Astrocyte (in vitro differentiated cells and primary cell): ENCODE results near the gene PPP1R7. TPM values are rescaled to one million over a fixed set of nuclear protein-coding genes. Genes with fewer than 3 reads are reported as not detected.

ENCODE experiments used
- DNase-seq: peaks from one replicate; pipeline ENCODE4 v3.0.0-alpha.2; 2010; ENCODE audit warnings: low read depth
- FAIRE-seq: peaks from 2 replicates; lab custom pipeline; 2011; peaks lifted over from hg19 to GRCh38; lab: Jason Lieb, UNC
- H2AFZ ChIP-seq: 2 replicates; pipeline ENCODE4 v1.6.0; 2012; ENCODE audit warnings: low read depth, low read length, inconsistent platforms
- H3K27ac ChIP-seq: 2 replicates; pipeline ENCODE4 v1.5.1; 2011; ENCODE audit warnings: low read depth, low read length, inconsistent platforms
- H3K27me3 ChIP-seq: 2 replicates; pipeline ENCODE4 v1.6.0; 2011; ENCODE audit warnings: low read length, inconsistent platforms; ENCODE audit not compliant: insufficient read depth
- H3K36me3 ChIP-seq: 2 replicates; pipeline ENCODE4 v1.5.1; 2011; ENCODE audit warnings: low read length, inconsistent platforms; ENCODE audit not compliant: insufficient read depth
- H3K4me1 ChIP-seq: 2 replicates; pipeline ENCODE4 v1.5.1; 2011; ENCODE audit warnings: low read length, inconsistent platforms; ENCODE audit not compliant: insufficient read depth
- H3K4me2 ChIP-seq: 2 replicates; pipeline ENCODE4 v1.6.0; 2012; ENCODE audit warnings: low read length, inconsistent platforms
- H3K4me3 ChIP-seq: 2 replicates; pipeline ENCODE4 v1.5.1; 2011; ENCODE audit warnings: low read depth, mild to moderate bottlenecking, low read length, inconsistent platforms; ENCODE audit not compliant: insufficient read depth
- H3K79me2 ChIP-seq: 2 replicates; pipeline ENCODE4 v1.6.0; 2012; ENCODE audit warnings: mild to moderate bottlenecking, low read length, inconsistent platforms; ENCODE audit not compliant: insufficient read depth
- H3K9ac ChIP-seq: 2 replicates; pipeline ENCODE4 v1.6.0; 2012; ENCODE audit warnings: mild to moderate bottlenecking, low read length, inconsistent platforms
- H3K9me3 ChIP-seq: 2 replicates; pipeline ENCODE4 v1.5.1; 2012; ENCODE audit warnings: low read depth, mild to moderate bottlenecking, low read length, inconsistent platforms; ENCODE audit not compliant: insufficient read depth
- H4K20me1 ChIP-seq: 2 replicates; pipeline ENCODE4 v1.6.0; 2012; ENCODE audit warnings: low read length, inconsistent platforms; ENCODE audit not compliant: insufficient read depth
- H3K27ac Mint-ChIP-seq: one replicate; pipeline ENCODE4 v1.8.0; 2021; ENCODE audit warnings: mild to moderate bottlenecking, mixed read lengths; ENCODE audit not compliant: unreplicated experiment
- H3K27me3 Mint-ChIP-seq: one replicate; pipeline ENCODE4 v1.8.0; 2021; ENCODE audit warnings: low read depth, mixed read lengths; ENCODE audit not compliant: unreplicated experiment
- H3K36me3 Mint-ChIP-seq: one replicate; pipeline ENCODE4 v1.8.0; 2021; ENCODE audit warnings: low read depth, mixed read lengths; ENCODE audit not compliant: unreplicated experiment
- H3K4me1 Mint-ChIP-seq: one replicate; pipeline ENCODE4 v1.8.0; 2021; ENCODE audit warnings: low read depth, mixed read lengths; ENCODE audit not compliant: unreplicated experiment
- H3K4me3 Mint-ChIP-seq: one replicate; pipeline ENCODE4 v1.8.0; 2021; ENCODE audit warnings: mild to moderate bottlenecking, moderate library complexity, mixed read lengths; ENCODE audit not compliant: unreplicated experiment
- H3K9me3 Mint-ChIP-seq: one replicate; pipeline ENCODE4 v1.8.0; 2021; ENCODE audit warnings: mild to moderate bottlenecking, mixed read lengths; ENCODE audit not compliant: unreplicated experiment
- EZH2 ChIP-seq: IDR thresholded peaks from 2 replicates; pipeline ENCODE4 v1.6.1; 2012; ENCODE audit warnings: mild to moderate bottlenecking, low read length, inconsistent platforms; ENCODE audit not compliant: insufficient read depth
- total RNA-seq: library from RNA; stranded (reverse); gene quantifications from 2 replicates; pipeline ENCODE4 v1.2.1, GENCODE V29; 2021
- TF ChIP-seq, protein P1 (sequence below): IDR thresholded peaks from 2 replicates; pipeline ENCODE4 v1.5.1; 2011; ENCODE audit warnings: low read depth, mild to moderate bottlenecking, inconsistent platforms, low read length, moderate library complexity; ENCODE audit not compliant: insufficient read depth

The PPP1R7 gene
- total RNA-seq, 1 donor from 2014 or later: 53.4 TPM

DNA sequence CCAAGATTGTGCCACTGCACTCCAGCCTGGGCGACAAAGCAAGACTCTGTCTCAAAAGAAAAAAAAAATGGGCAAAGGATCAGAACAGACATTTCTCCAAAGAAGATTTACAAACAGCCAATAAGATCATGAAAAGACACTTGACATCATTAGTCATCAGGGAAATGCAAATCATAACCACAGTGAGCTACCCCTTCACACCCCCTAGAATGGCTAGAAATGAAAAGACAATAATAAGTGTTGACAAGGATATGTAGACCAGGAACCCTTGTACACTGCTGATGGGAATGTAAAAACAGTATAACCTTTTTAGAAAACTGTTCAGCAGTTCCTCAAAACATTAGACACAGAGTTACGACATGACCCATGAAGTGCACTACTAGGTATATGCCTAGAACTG is 29.8 kb upstream of the PPP1R7 start:
- H2AFZ ChIP-seq: no peak overlapping the region
- no peak overlapping the region for H3K4me2 ChIP-seq
- Mint-ChIP-seq H3K9me3 (peaks cover 3% of the 10 kb centered on the region), H3K27ac (no peak overlapping the region), H3K4me1 (no peaks in the 10 kb centered on the region), H3K27me3 (no peaks in the 10 kb centered on the region), H3K4me3 (no peak overlapping the region), H3K36me3 (peaks cover 1% of the 10 kb centered on the region)
- H4K20me1 ChIP-seq: no peaks in the 10 kb centered on the region
- no peak for FAIRE-seq
- H3K4me1 ChIP-seq: no peaks in the 10 kb centered on the region
- H3K79me2 ChIP-seq: no peaks in the 10 kb centered on the region
- H3K27me3 ChIP-seq: no peaks in the 10 kb centered on the region
- no peak overlapping the region for H3K9ac ChIP-seq
- H3K27ac ChIP-seq: no peak overlapping the region
- no peak overlapping the region for H3K4me3 ChIP-seq
- no peaks in the 10 kb centered on the region for H3K36me3 ChIP-seq
- H3K9me3 ChIP-seq: no peaks in the 10 kb centered on the region
- DNase-seq: no peak
- TF ChIP-seq, protein P1, sequence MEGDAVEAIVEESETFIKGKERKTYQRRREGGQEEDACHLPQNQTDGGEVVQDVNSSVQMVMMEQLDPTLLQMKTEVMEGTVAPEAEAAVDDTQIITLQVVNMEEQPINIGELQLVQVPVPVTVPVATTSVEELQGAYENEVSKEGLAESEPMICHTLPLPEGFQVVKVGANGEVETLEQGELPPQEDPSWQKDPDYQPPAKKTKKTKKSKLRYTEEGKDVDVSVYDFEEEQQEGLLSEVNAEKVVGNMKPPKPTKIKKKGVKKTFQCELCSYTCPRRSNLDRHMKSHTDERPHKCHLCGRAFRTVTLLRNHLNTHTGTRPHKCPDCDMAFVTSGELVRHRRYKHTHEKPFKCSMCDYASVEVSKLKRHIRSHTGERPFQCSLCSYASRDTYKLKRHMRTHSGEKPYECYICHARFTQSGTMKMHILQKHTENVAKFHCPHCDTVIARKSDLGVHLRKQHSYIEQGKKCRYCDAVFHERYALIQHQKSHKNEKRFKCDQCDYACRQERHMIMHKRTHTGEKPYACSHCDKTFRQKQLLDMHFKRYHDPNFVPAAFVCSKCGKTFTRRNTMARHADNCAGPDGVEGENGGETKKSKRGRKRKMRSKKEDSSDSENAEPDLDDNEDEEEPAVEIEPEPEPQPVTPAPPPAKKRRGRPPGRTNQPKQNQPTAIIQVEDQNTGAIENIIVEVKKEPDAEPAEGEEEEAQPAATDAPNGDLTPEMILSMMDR: no peak
- TF ChIP-seq EZH2: no peak

DNA sequence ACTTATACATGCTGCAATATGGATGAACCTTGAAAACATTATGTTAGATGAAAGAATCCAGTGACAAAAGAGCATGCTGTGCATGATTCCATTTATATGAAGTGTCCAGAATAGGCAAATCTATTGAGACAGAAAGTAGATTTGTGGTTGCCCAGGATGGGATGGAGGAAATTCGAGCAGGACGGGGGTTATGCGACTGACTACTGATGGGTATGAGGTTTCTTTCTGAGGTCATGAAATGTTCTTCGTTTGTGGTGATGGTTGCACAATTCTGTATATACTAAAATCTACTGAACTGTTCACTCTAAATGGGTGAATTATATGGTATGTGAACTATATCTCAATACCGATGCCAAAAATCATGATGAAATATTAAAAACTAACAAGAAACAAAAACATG is 29.3 kb upstream of the PPP1R7 start:
- no peak overlapping the region for H3K27ac ChIP-seq
- FAIRE-seq: no peak
- H3K27me3 ChIP-seq: no peaks in the 10 kb centered on the region
- no peaks in the 10 kb centered on the region for H3K9me3 ChIP-seq
- H3K4me3 ChIP-seq: no peak overlapping the region
- H3K36me3 Mint-ChIP-seq: peaks cover 1% of the 10 kb centered on the region
- no peak for DNase-seq
- no peaks in the 10 kb centered on the region for H4K20me1 ChIP-seq
- no peaks in the 10 kb centered on the region for H3K79me2 ChIP-seq
- H3K9ac ChIP-seq: no peak overlapping the region
- no peaks in the 10 kb centered on the region for H3K36me3 ChIP-seq
- H3K4me1 Mint-ChIP-seq: no peaks in the 10 kb centered on the region
- H3K4me3 Mint-ChIP-seq: no peak overlapping the region
- TF ChIP-seq, protein P1: no peak
- TF ChIP-seq EZH2: no peak
- H3K27ac Mint-ChIP-seq: no peak overlapping the region
- H3K4me1 ChIP-seq: no peaks in the 10 kb centered on the region
- no peak overlapping the region for H3K4me2 ChIP-seq
- H3K27me3 Mint-ChIP-seq: no peaks in the 10 kb centered on the region
- no peak overlapping the region for H2AFZ ChIP-seq
- peaks cover 3% of the 10 kb centered on the region for H3K9me3 Mint-ChIP-seq

DNA sequence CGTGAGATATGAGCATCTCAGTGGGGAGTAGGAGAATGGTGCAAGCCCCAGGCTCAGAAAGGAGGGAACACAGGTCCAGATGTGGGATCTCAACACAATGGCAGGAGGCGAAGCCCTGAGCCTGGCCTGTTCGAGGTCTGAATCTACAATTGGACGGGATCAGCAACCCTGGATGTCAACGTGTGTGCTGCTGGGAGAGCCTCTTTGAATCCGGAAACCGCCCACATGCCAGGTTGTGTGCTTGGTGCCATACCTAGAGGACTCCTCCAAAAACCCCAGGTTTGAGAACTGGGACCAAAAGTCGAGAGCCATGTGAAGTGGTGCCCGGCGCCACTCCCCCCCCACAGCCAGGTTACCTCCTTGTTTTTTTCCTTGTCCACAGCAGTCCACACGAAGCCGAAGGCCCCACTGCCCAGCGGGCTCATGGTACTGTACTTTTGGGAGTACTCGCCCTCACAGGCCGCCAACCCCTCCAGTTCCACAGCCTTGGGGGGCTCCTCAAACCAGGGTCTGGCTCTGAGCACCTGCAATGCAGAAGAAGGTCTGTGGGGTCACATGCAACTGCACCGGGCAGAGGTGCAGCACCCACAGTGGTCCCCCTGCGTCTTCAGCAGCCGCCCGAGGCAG is 27.8 kb upstream of the PPP1R7 start:
- DNase-seq (no peak), FAIRE-seq (no peak)
- no peaks in the 10 kb centered on the region for H3K4me1 ChIP-seq
- H3K27ac Mint-ChIP-seq: no peak overlapping the region
- TF ChIP-seq, protein P1: no peak
- TF ChIP-seq EZH2: no peak
- no peaks in the 10 kb centered on the region for H3K79me2 ChIP-seq
- H3K4me1 Mint-ChIP-seq: no peaks in the 10 kb centered on the region
- H3K4me3 ChIP-seq: no peak overlapping the region
- no peak overlapping the region for H3K9ac ChIP-seq
- H3K9me3 ChIP-seq: no peaks in the 10 kb centered on the region
- no peaks in the 10 kb centered on the region for H4K20me1 ChIP-seq
- no peak overlapping the region for H3K4me3 Mint-ChIP-seq
- H3K36me3 Mint-ChIP-seq: peaks cover 3% of the 10 kb centered on the region
- H2AFZ ChIP-seq: no peak overlapping the region
- H3K27me3 Mint-ChIP-seq: peaks cover 5% of the 10 kb centered on the region
- no peaks in the 10 kb centered on the region for H3K27me3 ChIP-seq
- H3K4me2 ChIP-seq: no peak overlapping the region
- H3K36me3 ChIP-seq: no peaks in the 10 kb centered on the region
- peaks cover 3% of the 10 kb centered on the region for H3K9me3 Mint-ChIP-seq
- H3K27ac ChIP-seq: no peak overlapping the region
